ENCODE data around the gene DIP2A. TPM values are rescaled to one million over a fixed set of nuclear protein-coding genes. Genes with fewer than 3 reads are reported as not detected.

DIP2A gene
- total RNA-seq, 1 donor from 2014 or later: 41.0 TPM

DNA sequence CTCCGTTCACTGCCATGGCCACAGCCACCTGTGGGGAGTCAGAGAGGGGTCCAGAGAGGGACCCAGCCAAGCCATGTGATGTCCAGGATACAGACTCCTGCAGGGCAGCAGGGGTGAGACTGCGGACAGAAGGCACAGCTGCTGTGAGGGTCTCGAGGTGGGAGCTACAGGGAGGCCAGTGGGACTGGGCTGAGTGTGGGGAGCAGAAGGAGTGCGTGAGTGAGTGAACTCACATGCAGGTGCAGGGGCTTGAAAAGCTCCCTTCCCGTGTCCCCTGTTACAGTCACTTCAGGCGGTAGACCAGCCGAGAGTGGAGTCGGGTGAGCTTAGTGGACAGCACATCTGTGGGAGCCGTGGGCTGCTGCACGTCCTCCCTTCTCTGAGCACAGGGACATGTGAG, 103.8 kb downstream of the DIP2A start:
- Histone ChIP-seq H3K4me1 (no peaks in the 10 kb centered on the region), H3K36me3 (peaks cover 98% of the 10 kb centered on the region), H3K27me3 (ENCODE audit: low read depth) (no peaks in the 10 kb centered on the region), H3K9me3 (no peaks in the 10 kb centered on the region), H3K27ac (no peak overlapping the region), H3K4me3 (no peak overlapping the region)
- intact Hi-C loops (cut with DNase I): no loop called here
- TF ChIP-seq, protein P1, sequence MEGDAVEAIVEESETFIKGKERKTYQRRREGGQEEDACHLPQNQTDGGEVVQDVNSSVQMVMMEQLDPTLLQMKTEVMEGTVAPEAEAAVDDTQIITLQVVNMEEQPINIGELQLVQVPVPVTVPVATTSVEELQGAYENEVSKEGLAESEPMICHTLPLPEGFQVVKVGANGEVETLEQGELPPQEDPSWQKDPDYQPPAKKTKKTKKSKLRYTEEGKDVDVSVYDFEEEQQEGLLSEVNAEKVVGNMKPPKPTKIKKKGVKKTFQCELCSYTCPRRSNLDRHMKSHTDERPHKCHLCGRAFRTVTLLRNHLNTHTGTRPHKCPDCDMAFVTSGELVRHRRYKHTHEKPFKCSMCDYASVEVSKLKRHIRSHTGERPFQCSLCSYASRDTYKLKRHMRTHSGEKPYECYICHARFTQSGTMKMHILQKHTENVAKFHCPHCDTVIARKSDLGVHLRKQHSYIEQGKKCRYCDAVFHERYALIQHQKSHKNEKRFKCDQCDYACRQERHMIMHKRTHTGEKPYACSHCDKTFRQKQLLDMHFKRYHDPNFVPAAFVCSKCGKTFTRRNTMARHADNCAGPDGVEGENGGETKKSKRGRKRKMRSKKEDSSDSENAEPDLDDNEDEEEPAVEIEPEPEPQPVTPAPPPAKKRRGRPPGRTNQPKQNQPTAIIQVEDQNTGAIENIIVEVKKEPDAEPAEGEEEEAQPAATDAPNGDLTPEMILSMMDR (IDR thresholded peaks at IDR 0.05): no peak
- DNase-seq (peak; percentile 24), ATAC-seq (no peak)

DNA sequence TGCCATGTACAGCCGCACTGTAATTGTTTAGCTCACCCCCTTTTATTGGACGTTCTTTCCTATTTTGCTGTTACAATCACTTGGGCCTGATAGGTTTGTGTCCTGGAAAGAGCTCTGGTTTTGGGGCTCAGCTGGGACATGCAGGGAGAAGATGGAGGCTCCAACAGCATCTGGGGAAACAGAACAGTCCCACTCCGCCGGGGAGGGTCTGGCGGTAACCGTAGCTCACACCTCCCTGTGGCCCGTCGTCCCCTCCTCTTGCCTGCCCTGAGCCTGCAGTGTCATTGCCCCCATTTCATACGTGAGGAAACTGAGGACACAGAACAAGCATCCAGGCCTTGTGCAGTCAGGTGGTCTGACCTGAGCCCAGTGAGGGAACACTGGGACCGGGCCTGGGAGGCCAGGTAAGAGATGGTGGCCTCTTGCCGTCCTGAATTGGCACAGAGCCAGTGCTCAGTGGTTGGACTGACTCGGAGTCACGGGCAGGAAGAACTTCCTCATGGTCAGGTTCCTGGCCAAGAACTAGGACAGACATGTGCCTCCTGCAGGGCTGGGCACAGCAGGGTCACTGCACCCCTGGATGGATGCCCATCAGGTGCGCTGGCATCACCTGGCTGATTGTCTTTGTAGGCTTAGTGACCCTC, 104.4 kb downstream of the DIP2A start:
- TF ChIP-seq, protein P1 (IDR thresholded peaks at IDR 0.05): no peak
- peak; percentile 44 for DNase-seq
- peaks cover 98% of the 10 kb centered on the region for H3K36me3 ChIP-seq

GRCh38 chr21:46564391-46564790, 105.7 kb downstream of the DIP2A start:
- no peaks in the 10 kb centered on the region for H3K27me3 ChIP-seq (ENCODE audit: low read depth)
- no peak overlapping the region for H3K27ac ChIP-seq
- DNase-seq (peak; percentile 23), ATAC-seq (no peak)
- peaks cover 97% of the 10 kb centered on the region for H3K36me3 ChIP-seq
- TF ChIP-seq, protein P1 (IDR thresholded peaks at IDR 0.05): no peak
- H3K4me1 ChIP-seq: no peaks in the 10 kb centered on the region
- no peaks in the 10 kb centered on the region for H3K9me3 ChIP-seq
- no peak overlapping the region for H3K4me3 ChIP-seq
- intact Hi-C loops (cut with DNase I): no loop called here

More for the DNA sequence above, 104.4 kb downstream of the DIP2A start:
- intact Hi-C loops (cut with DNase I): no loop called here
- Histone ChIP-seq H3K4me3 (no peak overlapping the region), H3K4me1 (no peaks in the 10 kb centered on the region), H3K9me3 (no peaks in the 10 kb centered on the region), H3K27ac (no peak overlapping the region), H3K27me3 (ENCODE audit: low read depth) (no peaks in the 10 kb centered on the region)
- no peak for ATAC-seq

DNA sequence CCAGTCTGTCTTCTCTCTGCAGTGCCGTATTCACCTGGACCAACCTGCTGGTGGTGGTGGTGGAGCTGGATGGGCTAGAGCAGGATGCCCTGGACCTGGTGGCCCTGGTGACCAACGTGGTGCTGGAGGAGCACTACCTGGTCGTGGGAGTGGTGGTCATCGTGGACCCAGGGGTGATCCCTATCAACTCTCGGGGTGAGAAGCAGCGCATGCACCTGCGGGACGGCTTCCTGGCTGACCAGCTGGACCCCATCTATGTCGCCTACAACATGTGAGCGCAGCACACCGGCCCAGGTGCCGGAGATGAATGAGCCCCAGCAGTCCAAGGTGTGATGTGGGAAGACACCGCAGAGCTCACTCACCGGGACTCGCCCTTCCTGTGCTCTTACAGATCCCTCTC, 108.7 kb downstream of the DIP2A start:
- Histone ChIP-seq H3K27ac (no peak overlapping the region), H3K36me3 (peaks cover 77% of the 10 kb centered on the region), H3K4me1 (no peaks in the 10 kb centered on the region), H3K4me3 (no peak overlapping the region), H3K9me3 (no peaks in the 10 kb centered on the region), H3K27me3 (ENCODE audit: low read depth) (no peaks in the 10 kb centered on the region)
- DNase-seq: peak; percentile 16
- TF ChIP-seq, protein P1 (IDR thresholded peaks at IDR 0.05): no peak
- intact Hi-C loops (cut with DNase I): no loop called here
- no peak for ATAC-seq

- TF ChIP-seq, protein P1 (IDR thresholded peaks at IDR 0.05): no peak
These were observed 109.9 kb downstream of the DIP2A start for GRCh38 chr21:46568562-46568961.

More at GRCh38 chr21:46568562-46568961, 109.9 kb downstream of the DIP2A start:
- H3K4me1 ChIP-seq: no peaks in the 10 kb centered on the region
- no peak for DNase-seq
- peaks cover 75% of the 10 kb centered on the region for H3K36me3 ChIP-seq
- no peak overlapping the region for H3K27ac ChIP-seq
- H3K9me3 ChIP-seq: no peaks in the 10 kb centered on the region
- no peaks in the 10 kb centered on the region for H3K27me3 ChIP-seq (ENCODE audit: low read depth)
- intact Hi-C loops (cut with DNase I): no loop called here
- no peak for ATAC-seq
- no peak overlapping the region for H3K4me3 ChIP-seq
